GM21515 (cell line): ENCODE results near the gene MDM1.

Experiments
- ATAC-seq: cut with Tn5 transposase; IDR thresholded peaks from one replicate; pipeline ENCODE4 v1.9.1; 2021; ENCODE audit not compliant: unreplicated experiment

The MDM1 gene

DNA sequence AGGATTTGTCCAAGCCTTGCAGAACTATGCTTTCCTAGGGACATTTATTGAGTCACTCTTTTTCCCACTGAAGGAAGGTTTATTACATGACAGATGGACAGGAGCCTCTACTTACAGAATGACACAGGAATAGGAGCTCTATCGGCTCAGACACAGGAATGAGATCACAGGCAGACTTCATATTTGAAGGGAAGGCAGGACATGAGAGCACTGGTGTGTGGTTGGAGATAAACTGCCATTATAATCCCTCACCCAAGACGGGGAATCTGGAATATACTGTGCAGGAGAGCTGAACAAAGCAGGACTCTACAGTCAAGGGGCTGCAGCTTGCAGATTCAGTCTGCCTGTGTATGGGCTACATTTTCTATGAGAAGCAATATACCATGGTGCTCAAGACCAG lies 51.9 kb downstream of the MDM1 start:
- no peak for ATAC-seq

DNA sequence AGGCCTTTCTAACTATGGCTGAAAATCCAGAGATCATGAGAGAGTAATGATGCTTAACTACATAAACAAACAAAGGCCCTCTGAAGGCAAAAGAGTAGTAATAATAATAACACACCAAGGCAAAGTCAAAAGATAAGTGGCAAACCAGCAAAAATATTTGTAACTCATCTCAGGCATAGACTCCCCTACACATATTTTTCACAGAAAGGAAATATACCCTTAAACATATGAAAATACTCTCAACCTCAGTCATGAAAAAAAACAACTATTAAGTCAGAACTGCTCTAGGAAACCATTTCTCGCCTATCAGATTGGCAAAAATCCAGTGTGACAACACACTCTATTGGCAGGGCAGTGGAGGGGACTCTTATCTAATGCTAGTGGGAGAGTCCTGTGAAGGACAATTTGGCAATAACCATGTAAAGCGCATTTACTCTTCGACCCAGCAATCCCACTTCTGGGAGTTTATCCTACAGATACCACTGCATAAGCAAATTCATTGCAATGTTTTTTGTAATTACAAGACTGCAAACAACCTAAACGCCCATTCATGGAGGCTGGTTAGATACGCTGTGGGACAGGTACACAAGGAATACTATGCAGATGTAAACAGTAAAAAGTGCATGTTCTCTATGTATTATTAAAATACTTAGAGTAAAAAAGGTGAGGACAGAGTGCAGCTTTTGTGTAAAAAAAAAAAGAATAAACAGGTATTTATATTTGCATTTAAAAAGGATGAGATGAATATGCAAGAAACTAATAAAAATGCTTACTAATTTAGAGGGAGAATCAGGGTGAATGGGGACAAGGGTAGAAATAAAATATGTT lies 52.7 kb downstream of the MDM1 start:
- no peak for ATAC-seq

DNA sequence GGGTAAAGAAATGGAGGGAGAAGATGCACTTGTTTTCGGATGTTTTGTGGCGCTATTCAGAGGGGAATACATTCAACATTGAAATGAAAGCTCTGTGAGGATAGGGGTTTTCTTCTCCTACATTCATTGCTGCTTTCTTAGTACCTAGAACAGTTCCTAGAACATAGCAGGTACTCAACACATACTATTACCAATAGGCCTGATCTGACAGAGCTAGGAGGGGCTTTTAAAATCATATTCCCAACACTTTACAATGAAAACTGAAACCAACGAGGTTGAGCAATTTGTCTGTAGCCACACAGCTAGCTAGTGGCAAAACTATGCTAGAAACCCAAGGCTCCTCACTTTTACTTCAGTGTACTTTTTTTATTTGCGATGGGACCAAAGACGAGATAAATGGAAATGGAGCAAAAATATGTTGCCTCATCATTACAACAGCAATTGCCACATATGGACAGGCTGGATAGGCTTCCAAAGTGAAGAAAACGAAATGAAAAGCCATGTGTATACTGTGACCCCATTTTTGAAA lies 55.7 kb downstream of the MDM1 start:
- ATAC-seq: no peak

DNA sequence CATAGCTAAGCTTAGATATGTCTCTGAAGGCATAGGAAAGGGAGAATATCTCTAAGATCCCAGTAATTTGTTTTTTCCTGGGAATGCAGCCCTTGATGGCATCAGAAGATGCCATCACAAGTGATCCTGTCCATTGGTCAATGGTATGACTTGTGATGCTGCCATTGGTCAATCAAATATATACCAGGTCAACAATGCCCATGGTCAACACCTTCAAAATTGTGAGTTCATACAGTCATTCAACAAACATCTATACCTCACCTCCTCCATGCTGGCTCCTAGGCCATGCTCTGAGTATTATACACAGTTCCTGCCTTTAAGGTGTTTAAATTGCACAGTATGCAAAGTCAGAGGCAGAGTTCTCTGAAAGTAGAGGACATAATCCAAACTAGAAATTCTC lies 59.4 kb downstream of the MDM1 start:
- ATAC-seq: no peak

DNA sequence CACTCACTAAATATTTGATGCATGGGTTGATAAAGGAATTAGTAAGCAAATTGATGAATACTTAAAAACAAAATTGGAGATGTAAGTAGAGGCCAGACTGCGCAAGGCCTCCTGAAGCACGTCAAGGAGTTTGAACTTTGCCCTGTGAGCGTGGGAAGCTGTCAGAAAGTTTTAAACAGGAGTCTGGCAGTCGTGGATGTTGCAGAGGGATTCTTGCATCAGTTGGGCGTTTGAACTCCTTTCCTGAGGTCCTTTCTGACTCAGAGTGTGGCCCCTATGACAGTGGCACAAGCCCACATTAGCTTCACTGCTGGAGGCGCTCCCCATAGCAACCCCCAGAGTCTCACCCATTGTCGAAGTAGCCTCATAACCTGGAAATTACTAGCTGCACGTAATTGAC lies 60.8 kb downstream of the MDM1 start:
- ATAC-seq: no peak

DNA sequence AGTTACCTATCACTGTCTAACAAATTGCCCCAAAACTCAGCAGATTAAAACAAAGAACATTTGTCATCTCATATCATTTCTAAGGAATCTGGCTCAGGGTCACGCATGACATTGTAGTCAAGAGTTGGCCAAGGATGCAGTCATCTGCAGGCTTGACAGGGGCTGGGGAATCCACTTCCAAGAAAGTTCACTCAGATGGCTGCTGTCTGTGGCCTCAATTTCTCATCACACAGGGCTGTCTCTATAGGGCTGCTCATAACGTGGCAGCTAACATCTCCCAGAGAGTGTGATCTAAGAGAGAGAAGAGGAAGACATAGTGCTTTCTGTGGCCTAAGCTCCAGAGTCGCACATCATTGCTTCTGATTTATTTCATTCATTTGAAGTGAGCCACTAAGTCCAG lies 61.8 kb downstream of the MDM1 start:
- no peak for ATAC-seq

DNA sequence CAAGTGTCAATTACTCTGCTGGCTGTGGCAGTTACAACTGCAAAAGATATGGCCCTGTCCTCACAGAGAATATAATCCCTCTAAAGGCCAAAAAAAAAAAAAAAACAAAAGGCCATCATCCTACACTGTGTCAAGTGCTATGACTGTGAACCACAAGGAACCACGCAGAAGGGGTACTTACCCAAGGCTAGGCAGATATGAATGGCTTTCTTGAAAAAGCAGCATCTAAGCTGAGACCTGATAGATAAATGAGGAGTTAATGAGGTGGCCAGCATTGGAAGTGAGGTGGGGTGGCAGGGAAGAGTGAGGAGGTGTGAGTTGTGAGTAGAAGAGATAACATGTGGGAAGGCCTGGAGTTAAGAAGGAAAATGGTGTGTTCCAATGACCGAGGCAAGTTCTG lies 62.4 kb downstream of the MDM1 start:
- ATAC-seq: no peak

DNA sequence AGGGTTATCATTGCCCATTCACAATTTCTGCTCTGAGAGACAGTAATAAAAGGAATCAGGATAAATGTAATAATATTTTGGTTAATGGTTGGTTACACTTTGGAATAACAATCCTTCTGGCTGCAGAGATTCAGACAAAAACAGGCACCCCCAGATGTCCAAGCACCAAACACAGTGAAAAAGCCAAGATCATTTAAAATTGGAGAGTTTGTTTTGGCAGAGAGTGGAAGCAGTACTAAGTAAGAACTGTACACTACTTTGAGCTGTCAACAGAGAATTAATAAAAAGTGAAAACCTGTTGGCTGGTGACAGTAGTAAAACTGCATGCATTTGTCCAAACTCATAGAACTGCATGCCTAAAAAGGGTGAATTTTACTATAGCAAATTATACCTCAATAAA lies 63.2 kb downstream of the MDM1 start:
- no peak for ATAC-seq

DNA sequence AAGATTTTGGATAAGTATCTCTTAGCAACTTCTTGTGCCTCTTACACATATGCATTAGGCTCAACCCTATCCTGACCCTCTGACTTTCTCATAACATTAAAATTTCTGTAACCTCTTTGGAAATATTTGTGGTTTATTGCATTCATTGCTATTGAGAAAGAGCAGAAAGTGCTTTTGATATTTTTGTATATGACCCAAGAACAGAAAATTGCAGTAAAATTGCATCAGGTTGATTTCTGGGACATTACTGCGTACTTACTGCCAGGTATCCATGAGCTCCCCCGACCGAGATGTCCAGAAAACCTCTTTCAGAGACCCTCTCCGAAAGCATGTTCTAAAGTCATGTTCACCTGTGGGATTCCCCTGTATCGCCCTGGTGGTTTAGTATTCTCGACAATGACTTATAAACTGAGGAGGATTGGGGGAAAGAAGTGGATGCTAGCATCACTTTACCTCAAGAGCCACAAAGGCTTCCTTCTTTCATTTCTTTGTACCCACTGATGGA lies 64.2 kb downstream of the MDM1 start:
- ATAC-seq: no peak

DNA sequence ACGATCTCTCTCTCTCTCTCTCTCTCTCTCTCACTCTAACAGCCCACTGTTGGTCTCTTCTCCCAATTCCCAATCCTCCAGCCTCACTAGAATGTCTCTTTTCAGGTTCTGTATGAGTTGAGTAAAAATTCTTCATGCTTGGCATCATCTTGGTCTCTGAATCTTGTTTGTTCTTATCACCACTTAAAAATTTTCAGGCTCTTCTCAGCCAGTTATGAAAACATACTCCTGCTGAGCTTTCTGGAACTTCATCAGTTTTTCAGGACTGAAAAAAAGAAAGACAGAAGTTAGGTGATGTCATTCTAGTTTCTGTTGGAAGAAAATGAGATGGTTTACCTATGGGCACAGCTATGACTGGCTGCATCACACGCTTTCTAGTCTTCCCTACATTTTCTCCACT lies 67.3 kb downstream of the MDM1 start:
- ATAC-seq: no peak

DNA sequence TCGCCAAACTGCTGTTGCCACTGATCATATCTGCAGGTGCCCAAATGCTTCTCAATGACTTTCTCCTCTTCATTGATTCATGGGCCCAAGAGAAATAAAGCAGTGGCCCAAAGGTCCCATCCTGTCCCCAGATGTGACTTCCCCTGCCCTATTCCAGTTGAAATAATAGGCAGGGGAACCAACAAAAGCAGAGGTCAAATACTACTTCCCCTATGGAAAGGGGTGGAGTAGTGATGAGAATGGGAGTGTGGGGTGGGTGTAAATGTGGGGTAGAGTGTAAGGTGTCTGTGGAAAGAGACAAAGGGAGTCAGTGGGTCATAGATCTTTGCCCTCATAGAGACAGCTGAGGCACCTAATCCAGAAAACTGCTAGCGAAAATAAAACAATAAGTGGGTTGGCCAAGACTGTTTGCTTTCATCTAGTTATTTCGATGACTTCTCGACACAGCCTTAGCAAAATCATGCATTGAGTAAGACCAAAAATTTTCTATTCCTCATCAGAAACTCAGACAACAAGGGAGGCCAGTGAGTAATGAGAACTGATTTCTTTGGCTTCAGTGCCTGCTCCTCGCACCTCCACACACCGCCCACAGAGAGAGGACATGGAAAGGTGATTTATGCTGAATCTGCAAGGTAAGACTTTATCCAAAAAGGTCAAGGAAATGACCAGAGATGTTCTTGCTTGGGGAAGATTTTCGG lies 67.9 kb downstream of the MDM1 start:
- no peak for ATAC-seq

DNA sequence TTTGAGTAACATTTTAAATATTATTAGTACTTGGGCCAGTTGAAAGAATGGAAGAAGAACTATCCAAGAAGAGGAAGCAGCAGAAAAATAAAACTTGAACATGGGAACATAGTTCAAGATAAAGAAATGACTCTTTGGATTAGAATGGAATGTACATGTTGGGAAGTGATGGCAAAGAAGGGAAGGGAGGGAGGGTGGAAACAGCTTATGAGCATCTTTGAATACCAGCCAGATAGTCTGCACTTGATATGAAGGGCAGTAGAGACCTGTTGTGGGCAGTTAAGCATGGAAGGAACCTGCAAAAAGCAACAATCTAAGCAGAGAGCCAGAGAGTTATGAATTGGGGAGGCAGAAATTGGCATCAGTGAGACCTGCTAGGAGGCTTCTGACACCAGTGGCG lies 68.8 kb downstream of the MDM1 start:
- no peak for ATAC-seq

DNA sequence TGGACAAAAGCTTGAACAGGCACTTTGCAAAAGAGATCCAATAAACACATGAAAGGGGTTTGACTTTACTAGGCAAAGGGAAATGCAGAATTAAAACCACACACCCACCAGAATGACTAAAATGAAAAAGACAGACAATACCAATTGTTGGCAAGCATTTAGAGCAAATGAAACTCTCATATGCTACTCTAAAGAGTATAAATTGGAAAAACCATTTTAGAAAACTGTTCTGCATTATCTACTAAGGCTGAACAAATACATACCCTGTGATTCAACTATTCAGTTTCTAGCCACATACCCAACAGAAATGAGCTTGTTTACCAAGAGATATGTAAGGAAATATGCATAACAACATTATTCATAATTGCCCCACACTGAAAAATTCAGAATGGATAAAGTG lies 70.3 kb downstream of the MDM1 start:
- no peak for ATAC-seq

DNA sequence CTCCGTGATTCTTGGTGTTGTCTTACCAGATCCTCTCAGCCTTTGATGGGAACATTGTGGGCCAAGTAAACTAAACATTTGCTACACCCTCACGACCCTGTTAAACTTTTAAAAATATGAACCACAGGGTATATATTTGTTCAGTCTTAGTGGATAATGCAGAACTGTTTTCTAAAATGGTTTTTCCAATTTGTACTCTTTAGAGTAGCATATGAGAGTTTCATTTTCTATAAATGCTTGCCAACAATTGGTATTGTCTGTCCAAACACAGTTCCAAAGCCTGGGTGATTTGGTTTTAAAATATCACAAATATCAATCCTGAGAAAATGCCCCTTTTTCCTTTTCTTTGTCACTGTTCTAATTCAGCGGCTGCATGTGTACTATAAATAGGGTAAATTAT lies 72.0 kb downstream of the MDM1 start:
- no peak for ATAC-seq

DNA sequence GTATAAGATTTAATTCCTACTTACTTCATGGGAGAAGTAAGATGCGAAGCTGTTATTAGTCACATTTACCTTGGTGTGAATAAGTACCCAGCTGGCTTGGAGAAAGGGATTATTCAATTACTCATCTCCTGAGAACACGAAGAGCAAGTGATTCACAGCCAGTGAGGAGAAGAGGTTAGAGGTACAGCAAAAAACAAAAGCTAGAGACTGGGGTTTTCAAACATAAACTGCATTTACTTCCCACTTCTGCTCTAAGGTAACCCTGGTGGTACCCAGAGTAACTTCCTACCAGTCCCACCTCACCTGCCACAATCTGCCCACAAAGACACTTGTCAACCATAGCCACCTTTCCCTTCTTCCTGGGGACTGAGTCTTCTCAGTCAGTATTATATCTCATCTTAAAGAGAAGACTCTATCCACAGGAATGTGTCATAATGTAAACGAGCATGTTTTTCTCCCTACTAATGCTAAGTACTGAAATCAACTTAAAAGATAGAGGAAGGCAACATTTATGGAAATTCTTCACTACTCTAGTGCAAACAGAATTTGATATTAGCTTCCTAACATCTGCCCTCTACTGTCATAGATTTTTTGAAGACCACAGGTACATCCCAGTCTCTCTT lies 72.7 kb downstream of the MDM1 start:
- no peak for ATAC-seq

DNA sequence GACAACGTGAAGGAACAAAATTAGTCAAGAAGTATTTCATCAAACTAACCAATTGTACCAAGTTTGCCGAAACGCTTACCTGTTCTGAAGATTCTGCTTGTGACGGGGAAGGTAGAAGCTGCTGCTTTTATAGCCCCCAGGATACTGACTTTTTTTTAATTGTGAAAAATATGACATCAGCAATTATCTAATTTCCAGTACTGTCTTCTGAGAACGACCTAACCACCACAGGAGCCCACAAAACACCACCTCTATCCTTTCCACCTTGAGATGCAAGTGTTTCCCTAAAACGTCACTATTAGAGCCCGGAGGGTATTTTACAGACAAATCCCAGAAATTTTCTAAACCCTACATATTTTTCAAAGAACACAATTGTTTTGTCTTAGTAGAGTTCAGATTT lies 78.7 kb downstream of the MDM1 start, which contains the start of gene IL22:
IL22 (minus strand) TSS at position 101 of the 400 bp plus-strand sequence. CDS start 156 bp downstream, outside the sequence.
- ATAC-seq: no peak

DNA sequence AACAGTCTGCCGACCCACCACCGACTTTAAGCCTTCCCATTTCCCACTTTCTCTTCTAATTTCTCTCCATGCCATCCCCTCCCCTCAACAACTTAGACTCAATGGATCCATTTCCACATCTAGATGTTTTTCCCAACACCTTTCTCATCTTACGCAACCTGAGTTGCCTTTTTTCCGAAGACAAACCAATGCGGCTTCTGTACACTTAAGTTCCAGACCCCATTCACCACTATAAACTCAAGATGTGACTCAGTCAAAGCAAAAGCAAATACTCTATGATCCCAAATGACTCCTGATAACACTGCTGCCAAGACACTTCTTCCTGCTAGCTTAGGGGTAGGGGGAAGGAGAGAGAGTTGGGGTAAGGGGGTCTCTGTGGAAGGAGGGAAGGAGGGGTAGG lies 80.1 kb downstream of the MDM1 start:
- no peak for ATAC-seq

DNA sequence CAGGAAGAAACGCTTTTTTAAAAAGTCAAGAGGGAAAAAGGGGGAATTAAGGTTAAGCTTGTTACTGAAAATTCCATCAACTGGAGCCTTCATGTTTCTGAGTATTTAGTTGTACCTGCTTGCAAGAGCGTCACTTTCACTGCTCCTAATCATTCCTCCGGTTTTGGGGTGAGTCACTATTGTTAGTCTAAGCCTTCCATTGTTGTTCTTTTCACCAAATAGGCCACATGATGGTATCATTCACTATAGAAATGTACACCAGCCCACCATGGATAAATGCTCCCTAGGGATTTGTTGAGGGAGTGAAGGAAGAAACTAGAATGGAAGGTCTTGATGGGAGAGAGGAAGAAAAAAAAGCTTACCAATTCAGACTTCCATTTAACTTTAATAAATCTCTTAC lies 81.7 kb downstream of the MDM1 start:
- no peak for ATAC-seq

DNA sequence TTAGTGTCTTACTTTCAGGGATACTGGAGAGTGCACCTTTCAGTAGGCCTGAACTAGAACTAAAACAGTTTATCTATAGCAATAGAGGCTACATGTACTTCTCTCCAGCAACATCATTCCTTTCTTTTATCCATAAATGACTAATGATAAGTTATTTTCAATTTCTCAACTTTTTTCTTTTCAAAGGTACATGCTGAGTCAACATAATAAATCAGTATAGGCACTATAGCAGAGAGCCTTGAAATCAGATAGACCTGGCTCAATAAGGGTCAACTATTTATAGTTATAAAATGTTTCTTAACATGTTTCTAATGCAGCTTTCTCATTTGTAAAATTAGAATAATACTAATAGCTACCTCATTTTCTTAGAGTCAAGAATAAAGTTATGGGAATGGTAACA lies 84.4 kb downstream of the MDM1 start:
- no peak for ATAC-seq

DNA sequence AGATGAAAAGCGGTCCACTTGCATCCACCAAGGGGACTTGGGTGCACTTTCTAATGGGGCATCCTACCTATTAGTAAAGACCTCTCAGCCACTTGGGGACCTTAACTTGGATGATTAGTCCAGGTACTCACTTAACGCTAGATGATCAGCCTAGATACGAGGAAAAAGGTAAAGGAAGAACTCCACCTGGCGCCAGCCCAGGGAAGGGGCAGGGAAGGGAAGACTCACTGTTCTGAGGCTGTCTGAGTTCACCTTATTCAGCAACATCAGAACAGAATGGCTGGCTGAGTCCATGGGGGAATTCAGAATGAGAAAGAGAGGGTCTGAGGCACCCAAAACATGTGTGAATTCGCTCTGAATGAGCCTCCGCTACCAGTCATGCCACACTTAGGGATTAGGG lies 85.8 kb downstream of the MDM1 start:
- no peak for ATAC-seq

DNA sequence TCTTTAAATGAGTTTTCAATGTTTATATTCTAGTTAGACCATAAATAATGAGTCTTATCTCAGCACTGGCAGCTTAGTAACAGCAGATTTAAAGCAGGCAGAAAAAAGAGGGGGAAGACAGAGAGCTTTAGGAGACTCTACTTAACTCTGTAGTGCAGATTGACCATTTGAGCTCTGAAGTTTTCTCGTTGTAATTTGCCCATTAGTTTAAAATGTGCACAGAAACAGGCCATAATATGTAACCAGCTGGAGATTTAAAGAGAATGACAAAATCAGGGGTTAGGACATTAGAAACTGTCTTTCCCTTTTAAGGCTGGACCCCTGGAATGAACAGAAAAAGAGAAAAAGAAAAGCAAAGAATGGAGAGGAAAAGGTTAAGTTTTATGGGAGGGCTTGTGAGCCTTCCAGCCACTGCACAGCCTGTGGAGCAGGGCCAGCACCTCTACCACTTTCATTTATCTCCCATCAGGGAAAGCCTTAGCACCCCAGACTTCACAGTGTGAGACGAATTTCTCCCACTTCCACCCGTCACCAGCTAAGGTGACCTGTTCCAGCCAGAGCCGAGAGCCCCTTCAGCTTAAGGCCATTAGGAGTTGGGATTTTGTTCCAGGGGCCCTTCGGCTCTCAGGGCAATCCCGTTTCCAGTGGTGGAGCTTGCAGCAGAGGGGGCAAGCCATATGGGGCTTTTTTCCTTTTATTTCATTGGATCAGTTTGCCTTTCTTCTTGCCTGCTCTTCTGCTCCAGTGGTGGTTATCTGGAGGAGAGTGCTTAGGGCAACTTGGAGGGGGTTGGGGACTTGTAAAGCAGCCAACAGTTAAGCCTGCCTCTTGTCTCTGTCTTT lies 86.8 kb downstream of the MDM1 start:
- ATAC-seq: no peak
